Upper lobe of left lung (tissue), 4 donors: ENCODE measurements around the gene AMFR.

ENCODE experiments used
- POLR2A ChIP-seq, 4 donors: fragments of 450-650 bp; IDR thresholded peaks; one replicate each; pipeline ENCODE4 v1.5.1; 2016 to 2017; ENCODE audit warnings: antibody characterized with exemption in 4 of 4, mild to moderate bottlenecking in 2 of 4
- POLR2AphosphoS5 ChIP-seq, 2 donors: sonication (generic); formaldehyde crosslinking; IDR thresholded peaks; one replicate each; pipeline ENCODE4 v1.5.1; 2017; ENCODE audit warnings: antibody characterized with exemption in 2 of 2
- TF ChIP-seq, protein P1 (sequence below), 6 experiments: fragments of 450-650 bp in 4 of 6; fragments of 200-600 bp in 2 of 6; sonication (generic) in 2 of 6; IDR thresholded peaks; one replicate each; pipeline ENCODE4 v1.5.1; 2016 to 2019; ENCODE audit warnings: antibody characterized with exemption in 6 of 6

DNA sequence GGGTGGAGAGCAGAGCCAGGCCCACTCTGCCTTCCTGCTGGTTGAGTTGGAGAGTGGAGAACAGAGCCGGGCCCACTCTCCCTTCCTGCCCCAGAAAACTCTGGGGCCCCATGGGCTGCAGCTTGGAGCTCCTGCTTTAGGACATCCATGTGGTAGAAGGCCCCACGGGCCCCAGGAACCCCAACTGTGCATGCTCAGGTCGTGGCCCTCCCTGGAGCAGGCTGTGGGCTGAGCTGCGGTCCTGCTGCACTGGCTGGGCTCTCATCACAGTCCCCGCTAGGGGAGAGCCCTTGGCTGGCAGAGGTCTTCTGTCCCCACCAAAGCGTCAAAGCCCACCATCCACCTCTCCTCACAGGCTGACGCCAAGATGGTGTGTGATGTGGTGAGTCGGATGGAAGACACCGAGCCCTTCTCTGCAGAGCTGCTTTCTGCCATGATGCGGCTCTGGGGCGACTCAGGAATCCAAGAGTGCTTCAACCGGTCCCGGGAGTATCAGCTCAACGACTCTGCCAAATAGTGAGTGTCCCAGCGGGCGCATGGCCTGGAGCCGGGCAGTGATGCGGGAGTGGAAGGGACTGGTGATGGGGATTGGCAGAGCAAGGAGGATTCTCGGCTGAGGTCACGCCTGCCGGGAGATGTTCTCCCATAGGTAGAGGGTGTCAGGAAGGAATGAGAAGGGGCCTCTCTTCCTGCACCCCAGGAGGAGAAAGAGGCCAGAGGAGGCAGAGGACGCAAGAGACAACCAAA is 96.9 kb downstream of the AMFR start:
- no peak for TF ChIP-seq POLR2A (IDR thresholded peaks at IDR 0.05)
- TF ChIP-seq, protein P1, sequence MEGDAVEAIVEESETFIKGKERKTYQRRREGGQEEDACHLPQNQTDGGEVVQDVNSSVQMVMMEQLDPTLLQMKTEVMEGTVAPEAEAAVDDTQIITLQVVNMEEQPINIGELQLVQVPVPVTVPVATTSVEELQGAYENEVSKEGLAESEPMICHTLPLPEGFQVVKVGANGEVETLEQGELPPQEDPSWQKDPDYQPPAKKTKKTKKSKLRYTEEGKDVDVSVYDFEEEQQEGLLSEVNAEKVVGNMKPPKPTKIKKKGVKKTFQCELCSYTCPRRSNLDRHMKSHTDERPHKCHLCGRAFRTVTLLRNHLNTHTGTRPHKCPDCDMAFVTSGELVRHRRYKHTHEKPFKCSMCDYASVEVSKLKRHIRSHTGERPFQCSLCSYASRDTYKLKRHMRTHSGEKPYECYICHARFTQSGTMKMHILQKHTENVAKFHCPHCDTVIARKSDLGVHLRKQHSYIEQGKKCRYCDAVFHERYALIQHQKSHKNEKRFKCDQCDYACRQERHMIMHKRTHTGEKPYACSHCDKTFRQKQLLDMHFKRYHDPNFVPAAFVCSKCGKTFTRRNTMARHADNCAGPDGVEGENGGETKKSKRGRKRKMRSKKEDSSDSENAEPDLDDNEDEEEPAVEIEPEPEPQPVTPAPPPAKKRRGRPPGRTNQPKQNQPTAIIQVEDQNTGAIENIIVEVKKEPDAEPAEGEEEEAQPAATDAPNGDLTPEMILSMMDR (IDR thresholded peaks at IDR 0.05): no peak
- no peak for TF ChIP-seq POLR2AphosphoS5 (IDR thresholded peaks at IDR 0.05)
